IPS DF 6.9 (cell line): Measurements from ENCODE around the gene FBXW11.

Experiments used
- DNase-seq: peaks from one replicate; pipeline ENCODE4 v3.0.0-alpha.2; 2013; ENCODE audit warnings: low read depth, low spot score
- H3K27ac ChIP-seq: one replicate; pipeline ENCODE4 v1.5.1; 2013; ENCODE audit warnings: low read length, control low read depth
- H3K27me3 ChIP-seq: 2 replicates; pipeline ENCODE4 v1.6.1; 2013; ENCODE audit warnings: mild to moderate bottlenecking, low read length; ENCODE audit not compliant: control insufficient read depth, insufficient read depth
- H3K36me3 ChIP-seq: 2 replicates; pipeline ENCODE4 v1.6.1; 2013; ENCODE audit warnings: low read length; ENCODE audit not compliant: control insufficient read depth, insufficient read depth
- H3K4me1 ChIP-seq: 2 replicates; pipeline ENCODE4 v1.6.1; 2013; ENCODE audit warnings: low read length; ENCODE audit not compliant: control insufficient read depth, insufficient read depth
- H3K4me3 ChIP-seq: 2 replicates; pipeline ENCODE4 v1.5.1; 2013; ENCODE audit warnings: mild to moderate bottlenecking, low read length
- H3K9me3 ChIP-seq: 2 replicates; pipeline ENCODE4 v1.6.1; 2013; ENCODE audit warnings: low read length, inconsistent platforms; ENCODE audit not compliant: control insufficient read depth, insufficient read depth
- WGBS: extraction: QIAGEN DNeasy Blood & Tissue Kit; methylation state at CpG from one replicate; pipeline ENCODE4 v1.1.7; 2013; ENCODE audit warnings: mixed read lengths, missing lambda C conversion rate; ENCODE audit not compliant: insufficient read length, insufficient coverage; 5-methylcytosine and 5-hydroxymethylcytosine counted together

Gene FBXW11

DNA sequence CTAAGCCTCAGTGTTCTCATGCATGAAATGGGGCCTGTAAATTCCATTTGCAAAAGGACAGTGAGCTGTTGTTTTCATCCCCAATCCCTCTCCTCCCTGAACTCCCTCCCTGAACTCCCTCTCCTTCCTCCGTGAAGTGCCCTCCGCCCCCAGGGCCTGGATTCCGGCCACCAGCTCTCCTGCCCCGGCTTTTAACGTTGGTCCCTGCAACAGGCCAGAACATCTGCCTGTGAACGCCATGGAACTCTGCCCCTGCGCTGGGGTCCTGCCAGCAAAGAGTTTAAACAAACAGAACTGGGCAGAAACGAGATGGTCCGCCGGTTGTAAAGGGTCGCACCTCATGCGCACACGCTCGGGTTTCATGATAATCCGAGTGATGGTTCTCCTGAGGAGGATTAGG, 158.4 kb downstream of the FBXW11 start:
- no CpG with 5 or more reads among the region's 15 CpGs for WGBS
- H3K4me1 ChIP-seq: no peaks in the 10 kb centered on the region; the same call in 1 of the 2 replicates
- no peak overlapping the region for H3K4me3 ChIP-seq
- H3K36me3 ChIP-seq: no peaks in the 10 kb centered on the region
- H3K9me3 ChIP-seq: no peaks in the 10 kb centered on the region
- no peaks in the 10 kb centered on the region for H3K27me3 ChIP-seq
- H3K27ac ChIP-seq: no peak overlapping the region
- DNase-seq: no peak

DNA sequence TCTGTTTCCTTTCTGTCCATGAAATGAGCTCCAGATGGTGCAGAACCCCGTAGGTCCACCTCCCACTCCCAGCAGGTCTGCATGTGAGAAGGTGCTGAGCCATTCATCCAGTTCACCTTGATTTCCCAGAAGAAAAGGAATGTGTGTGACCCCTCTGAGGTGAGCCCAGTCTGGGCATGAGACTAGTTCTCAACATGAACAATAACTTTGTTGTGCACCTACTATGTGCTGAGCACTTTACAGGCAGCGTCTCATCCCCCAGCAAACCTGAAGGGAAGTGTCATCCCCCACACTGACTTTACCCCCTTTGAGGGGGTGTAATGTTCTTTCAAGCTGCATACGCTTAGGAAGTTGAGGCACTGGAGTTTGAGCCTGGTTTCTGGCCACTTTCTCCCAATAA, 159.4 kb downstream of the FBXW11 start:
- no peak overlapping the region for H3K27ac ChIP-seq
- no CpG with 5 or more reads among the region's 3 CpGs for WGBS
- no peaks in the 10 kb centered on the region for H3K9me3 ChIP-seq
- no peak overlapping the region for H3K4me3 ChIP-seq
- H3K4me1 ChIP-seq: no peaks in the 10 kb centered on the region; the same call in 1 of the 2 replicates
- no peaks in the 10 kb centered on the region for H3K36me3 ChIP-seq
- DNase-seq: no peak
- H3K27me3 ChIP-seq: no peaks in the 10 kb centered on the region

DNA sequence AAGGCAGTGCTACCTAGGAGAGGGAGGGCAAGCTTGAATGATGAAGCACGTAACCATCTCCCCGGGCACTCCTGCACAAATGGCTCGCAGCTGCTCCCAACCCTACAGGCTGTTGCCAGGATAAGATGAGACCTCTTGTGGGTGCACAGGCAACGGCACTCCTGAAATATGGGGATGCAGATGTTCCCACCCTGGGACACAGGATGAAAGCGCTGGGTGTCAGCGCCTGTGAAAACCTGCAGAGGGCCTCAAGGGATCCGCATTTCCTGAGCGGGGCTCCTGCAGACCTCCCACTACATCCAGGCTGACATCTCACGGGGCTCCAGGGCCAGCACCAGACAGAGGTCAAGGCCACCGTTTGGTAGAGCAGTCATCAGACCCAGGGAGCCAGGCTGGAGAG, 160.1 kb downstream of the FBXW11 start:
- H3K4me3 ChIP-seq: no peak overlapping the region
- no peak for DNase-seq
- no peaks in the 10 kb centered on the region; the same call in 1 of the 2 replicates for H3K4me1 ChIP-seq
- no peaks in the 10 kb centered on the region for H3K27me3 ChIP-seq
- no peak overlapping the region for H3K27ac ChIP-seq
- H3K9me3 ChIP-seq: no peaks in the 10 kb centered on the region
- H3K36me3 ChIP-seq: no peaks in the 10 kb centered on the region
- no CpG with 5 or more reads among the region's 10 CpGs for WGBS

DNA sequence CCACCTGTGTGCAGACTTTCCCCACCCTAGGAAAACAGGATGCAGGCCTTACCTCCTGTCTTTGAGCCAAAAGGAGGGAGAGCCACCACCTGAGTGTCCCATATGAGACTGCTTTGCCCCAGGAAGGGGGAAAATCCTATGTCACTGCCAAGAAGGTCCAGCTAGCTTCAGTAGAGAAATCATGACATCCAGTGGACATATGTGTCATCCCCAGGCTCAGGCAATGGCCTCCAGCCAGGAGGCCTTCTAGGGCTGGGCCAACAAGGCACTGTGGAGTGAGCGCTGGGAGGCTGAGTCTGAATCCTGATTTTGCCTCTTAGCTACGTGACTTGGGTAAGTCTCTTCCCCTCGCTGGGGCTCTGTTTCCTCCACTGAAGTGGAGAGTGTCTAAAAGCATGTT, 160.6 kb downstream of the FBXW11 start:
- Histone ChIP-seq H3K27me3 (no peaks in the 10 kb centered on the region), H3K4me1 (no peaks in the 10 kb centered on the region; the same call in 1 of the 2 replicates), H3K36me3 (no peaks in the 10 kb centered on the region), H3K4me3 (no peak overlapping the region), H3K27ac (no peak overlapping the region), H3K9me3 (no peaks in the 10 kb centered on the region)
- no peak for DNase-seq
- no CpG with 5 or more reads among the region's 3 CpGs for whole genome bisulfite sequencing

DNA sequence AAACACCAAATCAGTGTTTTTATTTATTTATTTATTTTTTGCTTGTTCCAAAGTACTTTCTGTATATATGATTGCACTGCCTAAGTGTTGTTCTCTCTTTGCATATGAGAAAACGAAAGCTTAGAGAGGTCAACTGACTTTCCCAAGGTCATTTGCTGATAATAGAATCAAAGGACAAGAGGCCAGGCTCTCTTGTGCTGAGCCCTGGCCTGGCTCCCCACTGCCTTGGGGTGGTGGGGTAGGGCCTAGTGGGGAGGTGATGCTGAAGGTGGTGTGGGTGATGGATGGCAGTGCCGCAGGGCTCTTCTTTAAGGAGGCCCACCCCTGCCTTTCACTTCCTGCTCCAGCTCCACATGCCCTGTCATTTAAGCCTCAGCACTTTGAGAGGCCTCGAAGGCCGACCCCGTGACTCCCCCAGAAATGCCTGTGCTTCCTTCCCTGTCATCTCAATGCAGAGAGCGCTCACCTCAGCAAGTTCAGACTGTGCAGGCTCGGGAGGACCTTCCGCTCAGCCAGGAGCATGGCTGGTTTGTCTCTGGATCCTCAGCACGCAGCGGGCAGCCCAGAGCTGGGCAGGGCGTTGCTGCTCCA, 161.3 kb downstream of the FBXW11 start:
- Histone ChIP-seq H3K27ac (no peak overlapping the region), H3K9me3 (no peaks in the 10 kb centered on the region), H3K27me3 (no peaks in the 10 kb centered on the region), H3K4me1 (no peaks in the 10 kb centered on the region), H3K4me3 (no peak overlapping the region), H3K36me3 (no peaks in the 10 kb centered on the region)
- DNase-seq: no peak
- WGBS: no CpG with 5 or more reads among the region's 11 CpGs

DNA sequence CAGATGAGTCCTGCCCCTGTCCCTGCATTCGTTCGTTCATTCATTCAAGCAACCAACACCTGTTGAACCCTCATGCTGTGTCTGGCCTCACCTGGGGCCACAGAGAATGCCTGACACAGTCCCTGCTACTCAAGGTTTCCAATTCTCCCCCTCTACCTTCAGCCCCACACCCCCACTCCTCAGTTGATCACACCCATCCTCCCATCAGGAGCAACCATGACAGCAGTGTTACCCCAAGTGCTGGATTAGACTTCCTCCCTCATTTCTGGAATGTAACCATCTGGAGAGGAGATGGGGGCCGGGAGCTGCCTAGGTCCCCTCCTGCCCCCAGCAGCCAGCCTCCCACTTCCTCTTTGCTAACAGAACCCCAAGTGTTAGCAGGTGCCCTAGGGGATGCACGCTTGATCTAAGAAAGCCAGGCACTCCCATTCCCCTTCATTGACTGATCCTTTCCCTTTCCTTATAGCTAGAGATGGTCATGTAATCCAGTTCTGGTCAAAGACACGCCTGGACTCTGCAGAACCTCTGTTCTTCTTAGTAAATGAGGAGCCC, 163.6 kb downstream of the FBXW11 start:
- H3K4me1 ChIP-seq: no peaks in the 10 kb centered on the region
- no peak for DNase-seq
- no peaks in the 10 kb centered on the region for H3K9me3 ChIP-seq
- H3K27ac ChIP-seq: no peak overlapping the region
- no peak overlapping the region for H3K4me3 ChIP-seq
- no CpG with 5 or more reads among the region's 5 CpGs for WGBS
- H3K36me3 ChIP-seq: no peaks in the 10 kb centered on the region
- H3K27me3 ChIP-seq: no peaks in the 10 kb centered on the region

DNA sequence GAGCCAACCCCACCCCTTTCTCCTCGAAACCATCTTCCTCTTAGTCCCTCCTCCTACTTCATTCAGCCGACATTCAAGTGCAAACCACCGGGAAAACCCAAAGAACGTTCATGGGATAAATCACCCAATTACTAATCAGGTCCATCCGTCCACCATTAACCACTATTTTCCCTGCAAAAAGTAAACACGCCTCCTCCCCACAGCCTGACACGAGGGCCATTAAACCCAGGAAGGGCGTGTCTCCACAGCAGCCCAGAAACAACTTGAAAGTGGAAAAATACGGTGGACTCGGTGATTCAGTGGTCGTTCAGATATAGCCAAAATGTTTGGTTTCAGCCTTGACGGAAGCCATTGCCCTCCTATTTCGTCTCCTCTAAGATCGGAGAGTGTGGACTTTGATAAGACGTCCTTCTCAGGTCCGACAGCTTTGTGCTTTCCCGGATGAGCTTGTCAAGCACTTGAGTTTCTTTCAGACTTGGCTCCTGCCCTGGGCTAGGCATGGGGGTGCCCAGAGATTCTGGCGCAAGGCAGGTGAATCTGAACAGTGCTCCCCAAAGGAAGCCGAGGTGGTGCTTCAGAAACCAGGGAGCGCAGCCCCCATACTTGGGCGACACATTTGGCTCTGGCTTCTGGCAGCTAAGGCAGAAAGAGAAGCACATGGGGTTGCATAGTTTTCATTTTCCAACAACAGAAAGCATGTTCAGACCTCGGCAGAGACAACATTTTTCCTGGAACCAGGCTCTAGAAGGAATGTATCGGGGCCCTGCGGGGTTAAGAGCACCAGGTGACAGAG, 164.3 kb downstream of the FBXW11 start:
- Histone ChIP-seq H3K36me3 (no peaks in the 10 kb centered on the region), H3K27ac (no peak overlapping the region), H3K27me3 (no peaks in the 10 kb centered on the region), H3K9me3 (no peaks in the 10 kb centered on the region), H3K4me1 (no peaks in the 10 kb centered on the region), H3K4me3 (no peak overlapping the region)
- no CpG with 5 or more reads among the region's 24 CpGs for WGBS
- no peak for DNase-seq

DNA sequence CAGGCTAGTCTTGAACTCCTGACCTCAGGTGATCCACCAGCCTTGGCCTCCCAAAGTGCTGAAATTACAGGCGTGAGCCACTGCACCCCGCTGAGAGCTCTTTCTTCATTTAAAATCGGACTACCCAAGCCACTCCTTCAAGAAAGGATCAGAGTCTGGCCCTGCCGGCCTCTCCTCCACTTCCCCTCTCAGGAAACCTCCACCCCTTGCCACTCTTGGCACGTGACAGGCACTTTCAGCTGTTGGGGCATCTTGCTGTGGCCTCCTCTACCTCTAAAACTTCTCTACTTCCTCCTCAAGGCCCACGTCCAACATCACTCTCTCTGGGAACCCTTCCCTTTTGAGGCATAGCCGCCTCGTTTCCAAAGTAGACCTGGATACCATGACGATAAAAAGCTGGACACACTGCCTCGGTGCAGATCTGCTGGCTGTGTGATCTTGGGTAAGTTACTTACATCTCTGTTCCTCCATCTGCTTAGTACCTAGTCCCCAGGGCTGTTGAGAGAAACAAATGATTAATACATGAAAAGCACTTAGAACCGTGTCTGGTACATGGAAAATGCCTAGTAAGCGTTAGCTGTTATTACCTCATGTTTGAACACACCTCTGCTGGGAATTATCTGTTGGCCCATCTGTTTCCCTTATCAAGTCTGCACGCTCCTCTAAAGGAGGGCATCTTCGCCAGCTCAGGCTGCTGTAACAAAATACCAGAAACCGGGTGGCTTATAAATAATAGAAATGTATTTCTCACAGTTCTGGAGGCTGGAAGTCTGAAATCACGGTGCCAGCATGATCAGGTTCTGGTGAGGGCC, 165.5 kb downstream of the FBXW11 start:
- Histone ChIP-seq H3K36me3 (no peaks in the 10 kb centered on the region), H3K9me3 (no peaks in the 10 kb centered on the region), H3K4me1 (no peaks in the 10 kb centered on the region), H3K4me3 (no peak overlapping the region), H3K27ac (no peak overlapping the region), H3K27me3 (no peaks in the 10 kb centered on the region)
- no CpG with 5 or more reads among the region's 16 CpGs for WGBS
- DNase-seq: no peak

DNA sequence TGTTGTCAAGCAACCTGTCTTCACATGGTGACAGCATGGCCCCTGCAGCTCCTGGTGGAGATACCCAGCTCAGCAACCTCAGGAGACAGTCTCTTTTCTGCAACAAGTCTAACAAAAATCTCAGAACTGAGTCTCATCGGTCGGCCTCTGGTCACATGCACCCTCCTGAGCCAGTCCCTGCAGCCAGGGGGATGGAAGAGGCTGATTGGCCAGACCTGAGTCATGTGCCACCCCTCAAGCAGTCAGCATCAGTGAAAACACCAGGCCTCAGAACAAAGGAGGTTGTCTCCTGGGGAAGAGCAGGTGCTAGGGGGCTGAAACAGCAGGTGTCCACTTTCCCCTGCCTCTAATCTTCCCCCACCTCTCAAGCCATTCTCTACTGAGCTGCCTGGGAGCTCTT, 166.4 kb downstream of the FBXW11 start:
- Histone ChIP-seq H3K27me3 (no peaks in the 10 kb centered on the region), H3K4me1 (no peaks in the 10 kb centered on the region), H3K27ac (no peak overlapping the region), H3K9me3 (no peaks in the 10 kb centered on the region), H3K36me3 (no peaks in the 10 kb centered on the region), H3K4me3 (no peak overlapping the region)
- no peak for DNase-seq
- no CpG with 5 or more reads among the region's 2 CpGs for WGBS

DNA sequence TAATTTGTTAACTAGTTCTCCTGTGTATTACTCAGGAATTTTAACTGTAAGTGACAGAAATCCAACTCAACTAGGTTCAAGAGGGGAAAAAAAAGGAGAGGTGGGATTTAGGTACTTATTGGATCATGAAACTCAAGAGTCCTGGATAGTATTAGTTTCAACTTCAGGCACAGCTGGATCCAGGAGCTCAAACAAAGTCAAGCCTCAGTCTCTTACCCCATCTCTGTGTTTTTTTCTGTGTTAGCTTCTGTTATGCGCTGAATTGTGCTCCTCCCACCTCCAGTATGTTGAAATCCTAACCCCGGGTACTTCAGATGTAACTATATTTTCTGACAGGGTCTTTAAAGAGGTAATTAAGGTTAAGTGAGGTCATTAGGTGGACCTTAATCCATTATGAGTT, 167.3 kb downstream of the FBXW11 start:
- Histone ChIP-seq H3K9me3 (no peaks in the 10 kb centered on the region), H3K36me3 (no peaks in the 10 kb centered on the region), H3K4me3 (no peak overlapping the region), H3K27ac (no peak overlapping the region), H3K4me1 (no peaks in the 10 kb centered on the region), H3K27me3 (no peaks in the 10 kb centered on the region)
- WGBS: no CpG with 5 or more reads among the region's 2 CpGs
- DNase-seq: no peak
